ENCODE results near the gene ZNF500. TPM values are rescaled to one million over a fixed set of nuclear protein-coding genes. Genes with fewer than 3 reads are reported as not detected.

ZNF500 gene
- total and polyA plus RNA-seq, 10 of the 15 experiments (the other 5 are each of a cell fraction or from before 2014, with no cell fraction given) = 0.99 to 13.1 (median 5.5) TPM

GRCh38 chr16:4800290-4801041 is 33.5 kb upstream of the ZNF500 start (continued):
- TF ChIP-seq ZNF384 (IDR thresholded peaks at IDR 0.05; ENCODE audit: borderline replicate concordance, low read depth, low read length) (no peak), TCF3 (IDR thresholded peaks at IDR 0.05; ENCODE audit: borderline replicate concordance, insufficient read depth, low read depth, low read length) (no peak), NFYB (IDR thresholded peaks at IDR 0.05; ENCODE audit: insufficient read depth, low read depth, low read length) (no peak), EED (IDR thresholded peaks at IDR 0.05; ENCODE audit: low read depth) (no peak), MXI1 (IDR thresholded peaks at IDR 0.05; ENCODE audit: low read depth, low read length) (no peak), JUND (IDR thresholded peaks at IDR 0.05; ENCODE audit: low read depth, low read length) (no peak), SMAD5 (IDR thresholded peaks at IDR 0.05; ENCODE audit: low read depth) (peak; percentile 47; the same call in 1 of the 2 replicates), IRF4 (IDR thresholded peaks at IDR 0.05; ENCODE audit: low read depth, low read length) (no peak), ZNF687 (IDR thresholded peaks at IDR 0.05) (peak; percentile 93), SUPT20H (IDR thresholded peaks at IDR 0.05; ENCODE audit: borderline replicate concordance, control insufficient read depth, low read depth, low read length) (no peak), ELK1 (IDR thresholded peaks at IDR 0.05; ENCODE audit: low read depth, low read length) (no peak), CUX1 (IDR thresholded peaks at IDR 0.05; ENCODE audit: insufficient replicate concordance, low read depth, low read length) (no peak), ZBTB40 (IDR thresholded peaks at IDR 0.05; ENCODE audit: borderline replicate concordance) (peak; percentile 87)
